ENCODE results near the gene SDF4.
"Not testable (repeated sequence)": the region's sequence is repeated elsewhere in the genome, so short reads cannot be mapped to it uniquely, and the experiment has no call there.

The SDF4 gene

GRCh38 chr1:1259119-1259488 is 27.3 kb upstream of the SDF4 start:
- FAIRE-seq, result no peak

GRCh38 chr1:1256956-1257871 is 25.4 kb upstream of the SDF4 start:
- FAIRE-seq, result no peak

- FAIRE-seq, result no peak
These were observed 23.8 kb upstream of the SDF4 start for GRCh38 chr1:1255611-1256010.

GRCh38 chr1:1255078-1255477 is 23.3 kb upstream of the SDF4 start:
- FAIRE-seq, result no peak

GRCh38 chr1:1254667-1254998 is 22.8 kb upstream of the SDF4 start:
- FAIRE-seq, result no peak

GRCh38 chr1:1253972-1254666 is 22.3 kb upstream of the SDF4 start:
- no peak for FAIRE-seq

- no peak for FAIRE-seq
These were observed 21.5 kb upstream of the SDF4 start for GRCh38 chr1:1253314-1253713.

GRCh38 chr1:1250786-1251284 is 19.0 kb upstream of the SDF4 start:
- FAIRE-seq, result no peak

- FAIRE-seq, result not testable (repeated sequence)
These were observed 16.5 kb upstream of the SDF4 start for GRCh38 chr1:1248009-1248913.

- FAIRE-seq, result no peak
These were observed 15.6 kb upstream of the SDF4 start for GRCh38 chr1:1247341-1247913.

- no peak for FAIRE-seq
These were observed 15.0 kb upstream of the SDF4 start, which contains the start of gene C1QTNF12 for GRCh38 chr1:1246577-1247340. Gene C1QTNF12 (minus strand): TSS chr1:1246722. CDS start chr1:1246690, 32 bp downstream.

- FAIRE-seq, result no peak
These were observed 14.2 kb upstream of the SDF4 start for GRCh38 chr1:1245817-1246576.

- FAIRE-seq, result no peak
These were observed 13.5 kb upstream of the SDF4 start for GRCh38 chr1:1245178-1245816.

GRCh38 chr1:1244192-1244811 is 12.5 kb upstream of the SDF4 start:
- no peak for FAIRE-seq

GRCh38 chr1:1243807-1244191 is 12.0 kb upstream of the SDF4 start:
- FAIRE-seq, result no peak

- no peak for FAIRE-seq
These were observed 11.5 kb upstream of the SDF4 start for GRCh38 chr1:1243266-1243660.

- FAIRE-seq, result no peak
These were observed 10.9 kb upstream of the SDF4 start for GRCh38 chr1:1242461-1243265.

- no peak for FAIRE-seq
These were observed 9.9 kb upstream of the SDF4 start for GRCh38 chr1:1241588-1242219.
